AG10803 (cell line): ENCODE measurements around the gene SMNDC1.

ENCODE experiments used
- DNase-seq: peaks from one replicate; pipeline ENCODE4 v3.0.0; 2010; ENCODE audit warnings: low read depth
- H3K4me3 ChIP-seq: 2 replicates; pipeline ENCODE4 v1.5.1; 2011; ENCODE audit warnings: mild to moderate bottlenecking, low read length, control low read depth
- CTCF ChIP-seq: conservative IDR thresholded peaks from 2 replicates; pipeline ENCODE4 v1.5.1; 2011; ENCODE audit warnings: mild to moderate bottlenecking, low read length, control low read depth, inconsistent platforms

Gene SMNDC1

GRCh38 chr10:110349386-110349785, 44.7 kb upstream of the SMNDC1 start:
- no peak overlapping the region for H3K4me3 ChIP-seq
- TF ChIP-seq CTCF = no peak
- no peak for DNase-seq

GRCh38 chr10:110348336-110348735, 43.6 kb upstream of the SMNDC1 start:
- no peak for DNase-seq
- H3K4me3 ChIP-seq = no peak overlapping the region
- no peak for TF ChIP-seq CTCF

DNA sequence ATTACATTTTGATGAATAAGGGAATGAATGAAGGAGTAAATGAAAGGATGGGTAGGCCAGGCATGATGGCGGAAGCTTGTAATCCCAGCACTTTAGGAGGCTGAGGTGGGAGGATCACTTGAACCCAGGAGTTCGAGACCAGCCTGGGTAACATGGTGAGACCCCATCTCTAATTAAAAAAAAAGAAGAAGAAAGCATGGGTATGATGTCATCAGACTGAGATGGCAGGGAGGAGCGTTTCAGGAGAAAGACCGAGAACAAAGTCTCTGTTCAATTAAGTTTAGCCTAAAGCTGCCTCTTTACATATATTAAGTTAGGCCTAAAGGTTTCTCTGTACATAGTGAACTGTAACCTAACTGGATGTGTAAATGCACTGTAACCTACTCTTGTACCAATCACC, 42.2 kb upstream of the SMNDC1 start:
- no peak for DNase-seq
- H3K4me3 ChIP-seq = no peak overlapping the region
- TF ChIP-seq CTCF = no peak

- no peak for TF ChIP-seq CTCF
- no peak overlapping the region for H3K4me3 ChIP-seq
- no peak for DNase-seq
These were observed 40.6 kb upstream of the SMNDC1 start for GRCh38 chr10:110345286-110345685.

DNA sequence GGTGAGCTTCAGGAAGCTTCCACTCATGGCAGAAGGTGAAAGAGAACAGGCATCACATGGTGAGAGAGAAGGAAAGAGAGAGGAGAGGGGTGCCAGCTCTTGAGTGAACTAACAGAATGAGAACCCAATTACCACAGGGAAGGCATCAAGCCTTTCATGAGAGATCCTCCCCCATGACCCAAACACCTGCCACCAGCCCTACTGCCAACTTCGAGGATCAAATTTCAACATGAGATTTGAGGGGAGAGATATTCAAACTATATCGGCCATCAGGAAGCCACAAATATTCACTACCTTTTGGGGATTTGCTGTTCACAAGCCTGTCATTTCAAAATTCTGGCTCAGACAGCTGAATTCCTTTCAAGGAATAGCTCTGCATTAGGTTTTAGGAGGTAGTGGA, 39.9 kb upstream of the SMNDC1 start:
- H3K4me3 ChIP-seq = no peak overlapping the region
- no peak for DNase-seq
- TF ChIP-seq CTCF = no peak

DNA sequence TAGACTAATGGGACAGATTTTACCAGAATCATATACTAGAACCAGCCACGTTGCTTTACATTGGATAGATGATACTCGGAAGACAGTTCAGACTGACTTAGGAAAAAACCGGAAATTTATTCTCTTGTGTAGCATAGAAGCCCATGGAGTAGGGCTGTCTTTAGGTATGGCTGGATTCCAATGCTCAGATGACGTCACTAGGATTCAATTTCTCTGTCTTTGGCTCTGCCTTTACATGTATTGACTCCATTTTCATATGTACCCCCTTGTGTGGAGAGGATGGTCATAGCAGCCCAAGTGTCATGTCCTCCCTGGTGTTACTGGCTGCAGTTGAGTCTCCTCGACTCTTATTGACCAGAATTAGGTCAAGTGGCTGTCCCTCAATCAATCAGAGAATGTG, 39.2 kb upstream of the SMNDC1 start:
- TF ChIP-seq CTCF = no peak
- no peak overlapping the region for H3K4me3 ChIP-seq
- no peak for DNase-seq

GRCh38 chr10:110340816-110341215, 36.1 kb upstream of the SMNDC1 start:
- H3K4me3 ChIP-seq = no peak overlapping the region
- TF ChIP-seq CTCF = no peak
- DNase-seq = no peak
